ENCODE measurements around the gene ZNF12.

GRCh38 chr7:6725003-6725402 is 18.3 kb upstream of the ZNF12 start:
- TF ChIP-seq EZH2phosphoT487 (IDR thresholded peaks at IDR 0.05; ENCODE audit: insufficient read depth, low read depth), result no peak
- TF ChIP-seq EZH2 (IDR thresholded peaks at IDR 0.05; ENCODE audit: insufficient read depth, poor library complexity, severe bottlenecking), result no peak
